Neural progenitor cell (in vitro differentiated cells): Measurements from ENCODE around the gene TEX2. TPM values are rescaled to one million over a fixed set of nuclear protein-coding genes. Genes with fewer than 3 reads are reported as not detected.

Source experiments
- DNase-seq: peaks from one replicate; pipeline ENCODE4 v3.0.0-alpha.2; 2016; ENCODE audit warnings: low spot score
- H2AFZ ChIP-seq: fragments of 200-600 bp; sonication (generic); replicated peaks from 2 replicates; pipeline ENCODE4 v1.6.1; 2016; ENCODE audit warnings: antibody characterized with exemption
- H3F3A ChIP-seq: fragments of 200-600 bp; sonication (generic); 2 replicates; pipeline ENCODE4 v1.6.1; 2016; ENCODE audit warnings: antibody characterized with exemption, low read depth
- H3K27ac ChIP-seq: fragments of 200-600 bp; sonication (generic); 2 replicates; pipeline ENCODE4 v1.5.1; 2016; ENCODE audit warnings: mild to moderate bottlenecking
- H3K27me3 ChIP-seq: fragments of 200-600 bp; sonication (generic); 2 replicates; pipeline ENCODE4 v1.6.1; 2016; ENCODE audit warnings: mild to moderate bottlenecking, moderate library complexity
- H3K36me3 ChIP-seq: fragments of 200-600 bp; sonication (generic); 2 replicates; pipeline ENCODE4 v1.5.1; 2016
- H3K4me1 ChIP-seq: fragments of 200-600 bp; sonication (generic); 2 replicates; pipeline ENCODE4 v1.6.1; 2016; ENCODE audit warnings: mixed run types
- H3K4me2 ChIP-seq: fragments of 200-600 bp; sonication (generic); 2 replicates; pipeline ENCODE4 v1.6.1; 2016
- H3K4me3 ChIP-seq: fragments of 200-600 bp; sonication (generic); 2 replicates; pipeline ENCODE4 v1.5.1; 2016
- H3K79me2 ChIP-seq: fragments of 200-600 bp; sonication (generic); 2 replicates; pipeline ENCODE4 v1.6.1; 2016; ENCODE audit warnings: low read depth
- H3K9ac ChIP-seq: fragments of 200-600 bp; sonication (generic); 2 replicates; pipeline ENCODE4 v1.6.1; 2016
- H3K9me3 ChIP-seq: fragments of 200-600 bp; sonication (generic); 2 replicates; pipeline ENCODE4 v1.5.1; 2016; ENCODE audit warnings: low read depth
- H4K20me1 ChIP-seq: fragments of 200-600 bp; sonication (generic); 2 replicates; pipeline ENCODE4 v1.6.1; 2016; ENCODE audit warnings: low read depth
- H3K27ac Mint-ChIP-seq: 3 replicates; pipeline ENCODE4 v1.8.0; 2021; ENCODE audit warnings: mixed read lengths
- H3K27me3 Mint-ChIP-seq: 2 replicates; pipeline ENCODE4 v1.8.0; 2022; ENCODE audit warnings: low read depth, mild to moderate bottlenecking, inconsistent platforms, moderate library complexity, mixed read lengths; ENCODE audit not compliant: insufficient read depth
- H3K36me3 Mint-ChIP-seq: 3 replicates; pipeline ENCODE4 v1.8.0; 2021; ENCODE audit warnings: mixed read lengths
- H3K4me1 Mint-ChIP-seq: 3 replicates; pipeline ENCODE4 v1.8.0; 2021; ENCODE audit warnings: mixed read lengths
- H3K4me3 Mint-ChIP-seq: 3 replicates; pipeline ENCODE4 v1.8.0; 2021; ENCODE audit warnings: mild to moderate bottlenecking, moderate library complexity, mixed read lengths
- H3K9me3 Mint-ChIP-seq: 3 replicates; pipeline ENCODE4 v1.8.0; 2020; ENCODE audit warnings: mixed read lengths
- CTCF ChIP-seq: fragments of 200-600 bp; sonication (generic); IDR thresholded peaks from 2 replicates; pipeline ENCODE4 v1.5.1; 2017; ENCODE audit warnings: antibody characterized with exemption, mild to moderate bottlenecking
- EZH2 ChIP-seq: fragments of 200-600 bp; sonication (generic); IDR thresholded peaks from 2 replicates; pipeline ENCODE4 v1.6.1; 2017; ENCODE audit warnings: antibody characterized with exemption, mild to moderate bottlenecking, moderate library complexity
- EZH2phosphoT487 ChIP-seq: fragments of 200-600 bp; sonication (generic); IDR thresholded peaks from 2 replicates; pipeline ENCODE4 v1.6.1; 2017; ENCODE audit warnings: antibody characterized with exemption
- small RNA-seq: library from RNA; depleted of rRNA; stranded (forward); fragments of <200 nt; gene quantifications from one replicate; pipeline ENCODE3, GENCODE V24; 2015
- total RNA-seq: library from RNA; depleted of rRNA; stranded (reverse); fragments of >200 nt; gene quantifications from 2 replicates; pipeline ENCODE4 v1.2.3, GENCODE V29; 2015; ENCODE audit warnings: low replicate concordance

TEX2 gene
- total RNA-seq, 1 donor from 2014 or later: 10.6 TPM

GRCh38 chr17:64103391-64104364 lies 159.4 kb downstream of the TEX2 start:
- Mint-ChIP-seq H3K27ac (no peak overlapping the region), H3K27me3 (peaks cover 6% of the 10 kb centered on the region), H3K9me3 (no peaks in the 10 kb centered on the region), H3K36me3 (no peaks in the 10 kb centered on the region), H3K4me3 (no peak overlapping the region), H3K4me1 (peaks cover 20% of the 10 kb centered on the region)
- Histone ChIP-seq H3K4me1 (peaks cover 11% of the 10 kb centered on the region), H4K20me1 (no peaks in the 10 kb centered on the region), H3K4me3 (no peak overlapping the region), H3K9ac (no peak overlapping the region), H3K79me2 (no peaks in the 10 kb centered on the region), H3F3A (no peaks in the 10 kb centered on the region), H3K9me3 (no peaks in the 10 kb centered on the region), H3K27ac (no peak overlapping the region), H3K4me2 (no peak overlapping the region), H2AFZ (no peak overlapping the region), H3K27me3 (no peaks in the 10 kb centered on the region), H3K36me3 (no peaks in the 10 kb centered on the region)
- no peak for TF ChIP-seq EZH2phosphoT487
- TF ChIP-seq CTCF: no peak
- no peak for TF ChIP-seq EZH2
- no peak for DNase-seq

GRCh38 chr17:64102627-64103390 lies 160.3 kb downstream of the TEX2 start:
- Mint-ChIP-seq H3K27me3 (peaks cover 6% of the 10 kb centered on the region), H3K4me1 (peaks cover 20% of the 10 kb centered on the region), H3K36me3 (no peaks in the 10 kb centered on the region), H3K27ac (no peak overlapping the region), H3K4me3 (no peak overlapping the region), H3K9me3 (no peaks in the 10 kb centered on the region)
- DNase-seq: no peak
- no peak for TF ChIP-seq EZH2phosphoT487
- TF ChIP-seq CTCF: no peak
- no peak for TF ChIP-seq EZH2
- Histone ChIP-seq H3K27ac (no peak overlapping the region), H3K36me3 (no peaks in the 10 kb centered on the region), H2AFZ (no peak overlapping the region), H4K20me1 (no peaks in the 10 kb centered on the region), H3K4me1 (peaks cover 11% of the 10 kb centered on the region), H3K4me3 (no peak overlapping the region), H3K79me2 (no peaks in the 10 kb centered on the region), H3K27me3 (no peaks in the 10 kb centered on the region), H3K9me3 (no peaks in the 10 kb centered on the region), H3K9ac (no peak overlapping the region), H3F3A (no peaks in the 10 kb centered on the region), H3K4me2 (no peak overlapping the region)

- H3K27me3 Mint-ChIP-seq: peaks cover 6% of the 10 kb centered on the region
- H3K9me3 Mint-ChIP-seq: no peaks in the 10 kb centered on the region
- no peak overlapping the region for H3K4me3 ChIP-seq
- no peak overlapping the region for H3K9ac ChIP-seq
- H3F3A ChIP-seq: no peaks in the 10 kb centered on the region
- peak overlapping the region; percentile 32 for H2AFZ ChIP-seq
- H3K9me3 ChIP-seq: no peaks in the 10 kb centered on the region
- H3K36me3 ChIP-seq: no peaks in the 10 kb centered on the region
- H3K4me3 Mint-ChIP-seq: no peak overlapping the region
- H3K79me2 ChIP-seq: no peaks in the 10 kb centered on the region
- TF ChIP-seq CTCF: no peak
- TF ChIP-seq EZH2: no peak
- TF ChIP-seq EZH2phosphoT487: no peak
- H3K4me1 ChIP-seq: peaks cover 11% of the 10 kb centered on the region
- H3K27me3 ChIP-seq: no peaks in the 10 kb centered on the region
- peaks cover 7% of the 10 kb centered on the region for H3K36me3 Mint-ChIP-seq
- peak overlapping the region; percentile 42 for H3K27ac Mint-ChIP-seq
- peak; percentile 46 for DNase-seq
- H3K27ac ChIP-seq: no peak overlapping the region
- peak overlapping the region; percentile 31 for H3K4me2 ChIP-seq
- no peaks in the 10 kb centered on the region for H4K20me1 ChIP-seq
- peaks cover 17% of the 10 kb centered on the region for H3K4me1 Mint-ChIP-seq
Observed at GRCh38 chr17:64099543-64099942, 163.5 kb downstream of the TEX2 start.

Small RNA genes within 50 kb of the gene (small RNA-seq; reads per million reads assigned to genes)
- 221,723 reads per million, percentile 100 among the genes with 10 or more reads in this experiment for gene SNORD104

Other genes with a start within 250 kb of the TEX2 start
- gene ICAM2, start 242.6 kb downstream of the TEX2 start, total RNA-seq: not detected in 2 replicates
- 2.4 and 4.3 TPM in 2 replicates for gene ERN1, start 133.1 kb downstream of the TEX2 start, total RNA-seq
- gene PECAM1, start 127.6 kb upstream of the TEX2 start, total RNA-seq: not detected in 2 replicates
- not detected in 2 replicates for gene MILR1, start 185.9 kb upstream of the TEX2 start, total RNA-seq
- gene POLG2, start 233.8 kb upstream of the TEX2 start, total RNA-seq: 29.5 and 33.9 TPM in 2 replicates
- gene DDX5, start 243.0 kb upstream of the TEX2 start, total RNA-seq: 967 and 1,090 TPM in 2 replicates
- 75.4 and 76.9 TPM in 2 replicates for gene CEP95, start 243.7 kb upstream of the TEX2 start, total RNA-seq